ENCODE data around the gene ITGB1BP1. TPM values are rescaled to one million over a fixed set of nuclear protein-coding genes. Genes with fewer than 3 reads are reported as not detected.

Gene ITGB1BP1
- total and polyA plus RNA-seq, 2 of the 13 experiments (the other 11 are each of a cell fraction or from before 2014, with no cell fraction given): 106 to 108 TPM

DNA sequence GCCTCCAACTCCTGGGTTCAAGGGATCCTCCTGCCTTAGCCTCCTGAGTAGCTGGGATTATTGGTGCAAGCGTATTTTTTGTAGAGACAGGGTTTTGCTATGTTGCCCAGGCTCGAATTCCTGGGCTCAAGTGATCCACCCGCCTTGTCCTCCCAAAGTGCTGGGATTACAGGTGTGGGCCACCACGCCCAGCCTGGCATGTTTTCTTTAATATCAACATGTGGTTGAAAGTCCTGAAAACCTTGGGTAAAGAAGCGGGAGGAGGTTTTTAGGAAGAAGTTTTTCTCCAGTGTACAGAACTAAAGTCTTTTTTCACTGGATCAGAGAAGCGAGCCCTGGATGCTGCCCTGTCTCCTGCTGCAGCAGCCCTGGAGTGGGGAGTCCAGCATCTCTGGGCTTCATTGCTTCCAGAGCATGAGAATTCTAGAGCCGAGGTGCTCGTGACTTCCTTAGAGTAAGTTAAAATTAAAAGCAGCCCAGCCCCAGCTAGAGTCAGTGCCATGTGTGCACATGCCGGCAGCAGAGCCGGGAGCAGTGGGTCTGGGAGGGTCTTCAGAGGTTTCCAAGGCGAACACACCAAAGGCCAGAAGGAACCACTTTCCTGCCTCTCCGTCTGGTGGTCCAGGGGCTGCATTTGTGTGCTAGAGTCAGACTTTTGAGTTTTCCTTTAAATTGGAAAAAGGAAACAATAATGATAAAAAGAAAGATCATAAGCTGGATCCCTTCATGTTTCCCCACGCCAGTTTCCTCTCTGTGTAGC is 31.2 kb downstream of the ITGB1BP1 start:
- intact Hi-C loops (cut with micrococcal nuclease; ENCODE audit: unreplicated experiment): no loop called here
- Histone ChIP-seq H4K20me1 (ENCODE audit: insufficient read depth, low read length) (no peaks in the 10 kb centered on the region), H3K27me3 (ENCODE audit: control insufficient read depth in 1 of 2, insufficient read depth in 2 of 2, low read length in 2 of 2) (no peaks in the 10 kb centered on the region), H3K9me3 (ENCODE audit: low read length) (no peaks in the 10 kb centered on the region), H3K36me3 (replicated peaks in 1 of 2; ENCODE audit: control insufficient read depth in 1 of 2, insufficient read depth in 2 of 2, low read length in 2 of 2) (peaks cover 6 to 30% of the 10 kb centered on the region in 2 experiments; a peak in 4 of 5 replicates), H3K4me1 (ENCODE audit: insufficient read depth, low read length) (peaks cover 33% of the 10 kb centered on the region), H3K79me2 (ENCODE audit: insufficient read depth, low read length) (no peaks in the 10 kb centered on the region), H3K9ac (ENCODE audit: insufficient read depth, low read depth, low read length) (no peak overlapping the region), H3K4me3 (replicated peaks in 1 of 3; ENCODE audit: insufficient read depth in 1 of 3, low read depth in 2 of 3, low read length in 3 of 3) (no peak overlapping the region), H3K27ac (ENCODE audit: extremely low read length, insufficient read depth, low read length) (no peak overlapping the region), H2AFZ (ENCODE audit: low read length) (no peak overlapping the region), H3K4me2 (ENCODE audit: low read depth, low read length) (no peak overlapping the region)
- no TSS peak for BruUV-seq (replicated peaks)
- ChIA-PET CTCF (ENCODE audit: low intra/inter-chr PET ratio, low total read pairs) (no interaction called here), POLR2A (interaction anchor here (1.4 kb wide), 1 partner anchor 11 kb away, joined by 4 read pairs; no protein-coding TSS in a partner anchor)
- FAIRE-seq: no peak
- ATAC-seq: no peak
- in situ Hi-C loops (cut with HindIII; ENCODE audit: extremely low pct_ligation_motif_present, low pct_unique_long_range_greater_than_20kb): no loop called here
- WGBS (ENCODE audit: low lambda C conversion rate): 95% methylated on average over 13 of the region's 13 CpGs
- no peak for DNase-seq (ENCODE audit: low spot score)
- TF ChIP-seq ZNF577 (CRISPR knock-in tag; IDR thresholded peaks at IDR 0.05; ENCODE audit: borderline replicate concordance, low read depth) (no peak), SNAPC2 (CRISPR knock-in tag; IDR thresholded peaks at IDR 0.05) (no peak), CREM (IDR thresholded peaks at IDR 0.05) (no peak), CREM (CRISPR knock-in tag; IDR thresholded peaks at IDR 0.05) (no peak), ZFP90 (CRISPR knock-in tag; IDR thresholded peaks at IDR 0.05; ENCODE audit: borderline replicate concordance) (no peak)
- TF ChIP-seq, protein P1, sequence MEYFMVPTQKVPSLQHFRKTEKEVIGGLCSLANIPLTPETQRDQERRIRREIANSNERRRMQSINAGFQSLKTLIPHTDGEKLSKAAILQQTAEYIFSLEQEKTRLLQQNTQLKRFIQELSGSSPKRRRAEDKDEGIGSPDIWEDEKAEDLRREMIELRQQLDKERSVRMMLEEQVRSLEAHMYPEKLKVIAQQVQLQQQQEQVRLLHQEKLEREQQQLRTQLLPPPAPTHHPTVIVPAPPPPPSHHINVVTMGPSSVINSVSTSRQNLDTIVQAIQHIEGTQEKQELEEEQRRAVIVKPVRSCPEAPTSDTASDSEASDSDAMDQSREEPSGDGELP (IDR thresholded peaks at IDR 0.05; ENCODE audit: borderline replicate concordance, low read depth): no peak

DNA sequence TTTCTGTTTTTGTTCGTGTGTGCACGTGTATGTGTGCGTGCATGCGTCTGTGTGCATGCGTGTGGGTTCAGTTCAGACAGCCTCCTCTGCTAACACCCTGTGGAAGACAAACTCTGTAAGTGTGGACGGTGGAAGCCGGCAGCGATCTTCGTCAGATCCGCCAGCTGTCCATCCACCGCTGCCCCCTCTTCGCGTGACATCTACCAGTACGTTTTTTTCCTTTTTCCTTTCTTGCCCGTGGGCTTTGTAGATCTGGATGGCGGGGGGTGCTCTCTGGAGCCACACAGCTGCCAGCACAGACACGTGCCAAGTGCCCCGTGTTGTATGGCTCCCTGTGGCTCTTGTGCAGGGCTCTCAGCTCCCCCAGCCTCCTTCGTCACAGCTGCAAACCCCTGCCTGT is 32.3 kb downstream of the ITGB1BP1 start:
- Histone ChIP-seq H3K36me3 (replicated peaks in 1 of 2; ENCODE audit: control insufficient read depth in 1 of 2, insufficient read depth in 2 of 2, low read length in 2 of 2) (peaks cover 4 to 28% of the 10 kb centered on the region in 2 experiments; a peak in 4 of 5 replicates), H3K9me3 (ENCODE audit: low read length) (no peaks in the 10 kb centered on the region), H3K4me1 (ENCODE audit: insufficient read depth, low read length) (peaks cover 44% of the 10 kb centered on the region), H3K9ac (ENCODE audit: insufficient read depth, low read depth, low read length) (no peak overlapping the region), H3K27me3 (ENCODE audit: control insufficient read depth in 1 of 2, insufficient read depth in 2 of 2, low read length in 2 of 2) (no peaks in the 10 kb centered on the region), H3K79me2 (ENCODE audit: insufficient read depth, low read length) (no peaks in the 10 kb centered on the region), H3K27ac (ENCODE audit: extremely low read length, insufficient read depth, low read length) (no peak overlapping the region), H3K4me2 (ENCODE audit: low read depth, low read length) (no peak overlapping the region), H4K20me1 (ENCODE audit: insufficient read depth, low read length) (no peaks in the 10 kb centered on the region), H2AFZ (ENCODE audit: low read length) (no peak overlapping the region), H3K4me3 (replicated peaks in 1 of 3; ENCODE audit: insufficient read depth in 1 of 3, low read depth in 2 of 3, low read length in 3 of 3) (no peak overlapping the region)
- 97% methylated on average over 19 of the region's 19 CpGs for WGBS (ENCODE audit: low lambda C conversion rate)
- in situ Hi-C loops (cut with HindIII; ENCODE audit: extremely low pct_ligation_motif_present, low pct_unique_long_range_greater_than_20kb) (no loop called here), intact Hi-C loops (cut with micrococcal nuclease; ENCODE audit: unreplicated experiment) (no loop called here)
- FAIRE-seq: no peak
- no peak for DNase-seq (ENCODE audit: low spot score)
- ATAC-seq: no peak
- ChIA-PET CTCF (ENCODE audit: low intra/inter-chr PET ratio, low total read pairs) (no interaction called here), POLR2A (no interaction called here)
- no TSS peak for BruUV-seq (replicated peaks)
- TF ChIP-seq ZNF205 (CRISPR knock-in tag; IDR thresholded peaks at IDR 0.05) (no peak), ZNF34 (CRISPR knock-in tag; IDR thresholded peaks at IDR 0.05; ENCODE audit: borderline replicate concordance) (no peak), TARDBP (CRISPR knock-in tag; IDR thresholded peaks at IDR 0.05) (no peak)
- TF ChIP-seq, protein P2, sequence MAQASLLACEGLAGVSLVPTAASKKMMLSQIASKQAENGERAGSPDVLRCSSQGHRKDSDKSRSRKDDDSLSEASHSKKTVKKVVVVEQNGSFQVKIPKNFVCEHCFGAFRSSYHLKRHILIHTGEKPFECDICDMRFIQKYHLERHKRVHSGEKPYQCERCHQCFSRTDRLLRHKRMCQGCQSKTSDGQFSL (CRISPR knock-in tag; IDR thresholded peaks at IDR 0.05): no peak
- TF ChIP-seq, protein P3, sequence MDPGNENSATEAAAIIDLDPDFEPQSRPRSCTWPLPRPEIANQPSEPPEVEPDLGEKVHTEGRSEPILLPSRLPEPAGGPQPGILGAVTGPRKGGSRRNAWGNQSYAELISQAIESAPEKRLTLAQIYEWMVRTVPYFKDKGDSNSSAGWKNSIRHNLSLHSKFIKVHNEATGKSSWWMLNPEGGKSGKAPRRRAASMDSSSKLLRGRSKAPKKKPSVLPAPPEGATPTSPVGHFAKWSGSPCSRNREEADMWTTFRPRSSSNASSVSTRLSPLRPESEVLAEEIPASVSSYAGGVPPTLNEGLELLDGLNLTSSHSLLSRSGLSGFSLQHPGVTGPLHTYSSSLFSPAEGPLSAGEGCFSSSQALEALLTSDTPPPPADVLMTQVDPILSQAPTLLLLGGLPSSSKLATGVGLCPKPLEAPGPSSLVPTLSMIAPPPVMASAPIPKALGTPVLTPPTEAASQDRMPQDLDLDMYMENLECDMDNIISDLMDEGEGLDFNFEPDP (CRISPR knock-in tag; conservative IDR thresholded peaks at IDR 0.05): no peak

Data from HepG2 (cell line).